DMS153 treated with DMSO at 0.1 percent for 48 hours (cell line): ENCODE results near the gene PCDHGA9.
"Not testable (repeated sequence)": the region's sequence is repeated elsewhere in the genome, so short reads cannot be mapped to it uniquely, and the experiment has no call there.

ENCODE experiments used
- DNase-seq: peaks from one replicate; lab custom pipeline; 2025; ENCODE audit not compliant: unreplicated experiment; lab: John Stamatoyannopoulos, UW

Gene PCDHGA9

DNA sequence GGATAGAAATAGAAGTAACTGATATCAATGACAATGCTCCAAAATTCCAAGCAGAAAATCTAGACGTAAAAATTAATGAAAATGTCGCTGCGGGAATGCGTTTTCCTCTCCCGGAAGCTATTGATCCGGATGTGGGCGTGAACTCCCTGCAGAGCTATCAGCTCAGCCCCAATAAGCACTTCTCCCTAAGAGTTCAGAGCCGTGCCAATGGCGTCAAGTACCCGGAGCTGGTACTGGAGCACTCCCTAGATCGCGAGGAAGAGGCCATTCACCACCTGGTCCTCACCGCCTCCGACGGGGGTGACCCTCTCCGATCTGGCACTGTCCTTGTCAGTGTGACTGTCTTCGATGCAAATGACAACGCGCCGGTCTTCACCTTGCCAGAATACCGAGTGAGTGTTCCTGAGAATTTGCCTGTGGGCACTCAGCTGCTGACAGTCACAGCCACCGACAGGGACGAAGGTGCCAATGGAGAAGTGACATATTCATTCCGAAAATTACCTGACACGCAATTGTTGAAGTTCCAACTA is 11.0 kb downstream of the PCDHGA9 start:
- no peak for DNase-seq

DNA sequence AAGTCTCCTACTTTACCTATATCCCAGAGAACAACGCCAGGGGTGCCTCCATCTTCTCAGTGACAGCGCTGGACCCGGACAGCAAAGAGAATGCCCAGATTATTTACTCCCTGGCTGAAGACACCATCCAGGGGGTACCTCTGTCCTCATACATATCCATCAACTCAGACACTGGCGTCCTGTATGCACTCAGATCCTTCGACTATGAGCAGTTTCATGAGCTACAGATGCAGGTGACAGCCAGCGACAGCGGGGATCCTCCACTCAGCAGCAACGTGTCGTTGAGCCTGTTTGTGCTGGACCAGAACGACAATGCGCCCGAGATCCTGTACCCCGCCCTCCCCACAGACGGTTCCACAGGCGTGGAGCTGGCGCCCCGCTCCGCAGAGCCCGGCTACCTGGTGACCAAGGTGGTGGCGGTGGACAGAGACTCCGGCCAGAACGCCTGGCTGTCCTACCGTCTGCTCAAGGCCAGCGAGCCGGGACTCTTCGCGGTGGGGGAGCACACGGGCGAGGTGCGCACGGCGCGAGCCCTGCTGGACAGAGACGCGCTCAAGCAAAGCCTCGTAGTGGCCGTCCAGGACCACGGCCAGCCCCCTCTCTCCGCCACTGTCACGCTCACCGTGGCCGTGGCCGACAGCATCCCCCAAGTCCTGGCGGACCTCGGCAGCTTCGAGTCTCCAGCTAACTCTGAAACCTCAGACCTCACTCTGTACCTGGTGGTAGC is 12.1 kb downstream of the PCDHGA9 start:
- not testable (repeated sequence) for DNase-seq

DNA sequence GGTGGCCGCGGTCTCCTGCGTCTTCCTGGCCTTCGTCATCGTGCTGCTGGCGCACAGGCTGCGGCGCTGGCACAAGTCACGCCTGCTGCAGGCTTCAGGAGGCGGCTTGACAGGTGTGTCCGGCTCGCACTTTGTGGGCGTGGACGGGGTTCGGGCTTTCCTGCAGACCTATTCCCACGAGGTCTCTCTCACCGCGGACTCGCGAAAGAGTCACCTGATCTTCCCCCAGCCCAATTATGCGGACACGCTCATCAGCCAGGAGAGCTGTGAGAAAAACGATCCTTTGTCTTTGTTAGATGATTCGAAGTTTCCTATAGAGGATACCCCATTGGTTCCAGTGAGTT is 12.7 kb downstream of the PCDHGA9 start:
- DNase-seq = not testable (repeated sequence)

DNA sequence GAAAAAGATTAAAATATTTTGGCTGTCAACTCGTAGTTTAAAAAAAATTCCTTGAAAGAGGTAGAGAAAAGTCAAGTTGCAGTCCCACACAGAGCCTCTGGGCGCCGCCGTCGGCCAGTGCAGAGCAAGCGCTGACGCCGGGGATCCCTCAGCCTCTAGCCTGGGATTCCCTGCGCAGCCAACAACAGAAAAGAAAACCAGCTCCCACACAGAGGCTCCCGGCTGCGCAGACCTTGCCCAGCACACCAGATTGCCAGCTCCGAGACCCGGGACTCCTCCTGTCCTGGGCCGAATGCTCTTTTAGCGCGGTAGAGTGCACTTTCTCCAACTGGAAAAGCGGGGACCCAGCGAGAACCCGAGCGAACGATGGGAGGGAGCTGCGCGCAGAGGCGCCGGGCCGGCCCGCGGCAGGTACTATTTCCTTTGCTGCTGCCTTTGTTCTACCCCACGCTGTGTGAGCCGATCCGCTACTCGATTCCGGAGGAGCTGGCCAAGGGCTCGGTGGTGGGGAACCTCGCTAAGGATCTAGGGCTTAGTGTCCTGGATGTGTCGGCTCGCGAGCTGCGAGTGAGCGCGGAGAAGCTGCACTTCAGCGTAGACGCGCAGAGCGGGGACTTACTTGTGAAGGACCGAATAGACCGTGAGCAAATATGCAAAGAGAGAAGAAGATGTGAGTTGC is 15.1 kb downstream of the PCDHGA9 start, which contains the start of gene PCDHGB7:
Gene PCDHGB7, plus strand, starts transcription at position 184 of the 679 bp plus-strand sequence. Its CDS starts 183 bp downstream, at position 367.
- DNase-seq = not testable (repeated sequence)

DNA sequence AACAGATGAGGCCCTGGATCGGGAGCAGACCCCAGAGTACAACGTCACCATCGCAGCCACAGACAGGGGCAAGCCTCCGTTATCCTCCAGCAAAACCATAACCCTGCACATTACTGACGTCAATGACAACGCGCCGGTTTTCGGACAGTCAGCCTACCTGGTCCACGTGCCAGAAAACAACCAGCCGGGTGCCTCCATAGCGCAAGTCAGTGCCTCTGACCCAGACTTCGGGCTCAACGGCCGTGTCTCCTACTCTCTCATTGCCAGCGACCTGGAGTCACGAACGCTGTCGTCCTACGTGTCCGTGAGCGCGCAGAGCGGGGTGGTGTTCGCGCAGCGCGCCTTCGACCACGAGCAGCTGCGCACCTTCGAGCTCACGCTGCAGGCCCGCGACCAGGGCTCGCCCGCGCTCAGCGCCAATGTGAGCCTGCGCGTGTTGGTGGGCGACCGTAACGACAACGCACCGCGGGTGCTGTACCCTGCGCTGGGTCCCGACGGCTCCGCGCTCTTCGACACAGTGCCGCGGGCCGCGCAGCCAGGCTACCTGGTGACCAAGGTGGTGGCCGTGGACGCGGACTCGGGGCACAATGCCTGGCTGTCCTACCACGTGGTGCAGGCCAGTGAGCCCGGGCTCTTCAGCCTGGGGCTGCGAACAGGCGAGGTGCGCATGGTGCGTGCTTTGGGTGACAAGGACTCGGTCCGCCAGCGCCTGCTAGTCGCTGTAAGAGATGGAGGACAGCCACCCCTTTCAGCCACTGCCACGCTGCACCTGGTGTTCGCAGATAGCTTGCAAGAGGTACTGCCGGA is 16.7 kb downstream of the PCDHGA9 start:
- DNase-seq = no peak

DNA sequence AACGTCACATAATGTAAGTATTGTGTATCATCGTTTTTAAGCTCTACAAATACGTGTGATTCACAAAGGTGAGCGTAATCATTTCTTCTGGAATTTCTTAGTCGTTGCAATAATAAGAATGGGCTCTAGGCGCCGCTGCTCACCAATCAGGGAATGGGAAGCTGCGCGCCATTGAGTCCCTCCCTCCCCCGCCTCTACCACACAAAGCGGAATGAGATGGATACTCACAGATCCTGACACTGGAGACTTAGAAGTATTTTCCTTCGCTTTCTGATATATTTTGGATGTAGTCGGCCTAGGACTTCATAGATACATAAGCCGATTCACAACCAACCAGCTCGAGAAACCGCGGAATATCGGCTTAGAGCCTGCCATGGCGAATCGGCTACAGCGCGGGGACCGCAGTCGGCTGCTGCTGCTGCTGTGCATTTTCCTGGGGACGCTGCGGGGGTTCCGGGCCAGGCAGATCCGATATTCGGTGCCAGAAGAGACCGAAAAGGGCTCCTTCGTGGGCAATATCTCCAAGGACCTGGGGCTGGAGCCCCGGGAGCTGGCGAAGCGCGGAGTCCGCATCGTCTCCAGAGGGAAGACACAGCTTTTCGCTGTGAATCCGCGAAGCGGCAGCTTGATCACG is 18.4 kb downstream of the PCDHGA9 start, which contains the start of gene PCDHGA11:
Gene PCDHGA11, plus strand, starts transcription at position 197 of the 634 bp plus-strand sequence. Its CDS starts 177 bp downstream, at position 374.
- DNase-seq = no peak

DNA sequence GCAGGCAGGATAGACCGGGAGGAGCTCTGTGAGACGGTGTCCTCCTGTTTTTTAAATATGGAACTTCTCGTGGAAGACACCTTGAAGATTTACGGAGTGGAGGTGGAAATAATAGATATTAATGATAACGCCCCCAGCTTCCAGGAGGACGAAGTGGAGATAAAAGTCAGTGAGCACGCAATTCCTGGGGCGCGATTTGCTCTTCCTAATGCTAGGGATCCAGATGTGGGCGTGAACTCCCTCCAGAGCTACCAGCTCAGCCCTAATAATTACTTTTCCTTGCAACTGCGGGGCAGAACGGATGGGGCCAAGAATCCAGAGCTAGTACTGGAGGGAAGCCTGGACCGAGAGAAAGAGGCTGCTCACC is 18.9 kb downstream of the PCDHGA9 start:
- DNase-seq = no peak

DNA sequence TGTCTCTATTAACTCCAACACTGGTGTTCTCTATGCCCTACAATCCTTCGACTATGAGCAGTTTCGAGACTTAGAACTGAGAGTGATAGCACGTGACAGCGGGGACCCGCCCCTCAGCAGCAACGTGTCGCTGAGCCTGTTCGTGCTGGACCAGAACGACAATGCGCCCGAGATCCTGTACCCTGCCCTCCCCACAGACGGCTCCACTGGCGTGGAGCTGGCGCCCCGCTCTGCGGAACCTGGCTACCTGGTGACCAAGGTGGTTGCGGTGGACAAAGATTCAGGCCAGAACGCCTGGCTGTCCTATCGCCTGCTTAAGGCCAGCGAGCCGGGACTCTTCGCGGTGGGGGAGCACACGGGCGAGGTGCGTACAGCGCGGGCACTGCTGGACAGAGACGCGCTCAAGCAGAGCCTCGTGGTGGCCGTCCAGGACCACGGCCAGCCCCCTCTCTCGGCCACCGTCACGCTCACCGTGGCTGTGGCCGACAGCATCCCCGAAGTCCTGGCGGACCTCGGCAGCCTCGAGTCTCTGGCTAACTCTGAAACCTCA is 20.2 kb downstream of the PCDHGA9 start:
- no peak for DNase-seq

DNA sequence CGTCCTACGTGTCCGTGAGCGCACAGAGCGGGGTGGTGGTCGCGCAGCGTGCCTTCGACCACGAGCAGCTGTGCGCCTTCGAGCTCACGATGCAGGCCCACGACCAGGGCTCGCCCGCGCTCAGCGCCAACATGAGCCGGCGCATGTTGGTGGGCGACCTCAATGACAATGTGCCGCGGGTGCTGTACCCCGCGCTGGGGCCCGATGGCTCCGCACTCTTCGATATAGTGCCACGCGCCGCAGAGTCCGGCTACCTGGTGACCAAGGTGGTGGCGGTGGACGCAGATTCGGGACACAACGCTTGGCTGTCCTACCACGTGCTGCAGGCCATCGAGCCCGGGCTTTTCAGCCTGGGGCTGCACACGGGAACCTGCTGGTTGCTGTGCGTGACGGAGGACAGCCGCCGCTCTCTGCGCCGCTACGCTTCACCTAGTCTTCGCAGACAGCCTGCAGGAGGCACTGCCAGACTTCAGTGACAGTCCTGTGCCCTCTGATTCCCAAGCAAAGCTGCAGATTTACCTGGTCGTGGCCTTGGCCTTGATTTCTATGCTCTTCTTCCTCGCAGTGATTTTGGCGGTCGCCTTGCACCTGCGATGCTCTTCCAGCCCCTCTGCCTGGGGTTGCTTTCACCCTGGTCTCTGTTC is 25.3 kb downstream of the PCDHGA9 start:
- DNase-seq = no peak

DNA sequence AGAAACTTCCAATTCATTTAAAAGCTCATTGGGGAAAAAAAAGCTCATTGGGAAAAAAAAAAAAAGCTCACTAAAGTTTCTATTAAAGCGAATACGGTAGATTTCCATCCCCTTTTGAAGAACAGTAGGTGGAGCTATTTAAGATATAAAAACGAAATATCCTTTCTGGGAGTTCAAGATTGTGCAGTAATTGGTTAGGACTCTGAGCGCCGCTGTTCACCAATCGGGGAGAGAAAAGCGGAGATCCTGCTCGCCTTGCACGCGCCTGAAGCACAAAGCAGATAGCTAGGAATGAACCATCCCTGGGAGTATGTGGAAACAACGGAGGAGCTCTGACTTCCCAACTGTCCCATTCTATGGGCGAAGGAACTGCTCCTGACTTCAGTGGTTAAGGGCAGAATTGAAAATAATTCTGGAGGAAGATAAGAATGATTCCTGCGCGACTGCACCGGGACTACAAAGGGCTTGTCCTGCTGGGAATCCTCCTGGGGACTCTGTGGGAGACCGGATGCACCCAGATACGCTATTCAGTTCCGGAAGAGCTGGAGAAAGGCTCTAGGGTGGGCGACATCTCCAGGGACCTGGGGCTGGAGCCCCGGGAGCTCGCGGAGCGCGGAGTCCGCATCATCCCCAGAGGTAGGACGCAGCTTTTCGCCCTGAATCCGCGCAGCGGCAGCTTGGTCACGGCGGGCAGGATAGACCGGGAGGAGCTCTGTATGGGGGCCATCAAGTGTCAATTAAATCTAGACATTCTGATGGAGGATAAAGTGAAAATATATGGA is 27.9 kb downstream of the PCDHGA9 start, which contains the start of gene PCDHGA12:
Gene PCDHGA12, plus strand, starts transcription at position 176 of the 782 bp plus-strand sequence. Its CDS starts 253 bp downstream, at position 429.
- DNase-seq = no peak

DNA sequence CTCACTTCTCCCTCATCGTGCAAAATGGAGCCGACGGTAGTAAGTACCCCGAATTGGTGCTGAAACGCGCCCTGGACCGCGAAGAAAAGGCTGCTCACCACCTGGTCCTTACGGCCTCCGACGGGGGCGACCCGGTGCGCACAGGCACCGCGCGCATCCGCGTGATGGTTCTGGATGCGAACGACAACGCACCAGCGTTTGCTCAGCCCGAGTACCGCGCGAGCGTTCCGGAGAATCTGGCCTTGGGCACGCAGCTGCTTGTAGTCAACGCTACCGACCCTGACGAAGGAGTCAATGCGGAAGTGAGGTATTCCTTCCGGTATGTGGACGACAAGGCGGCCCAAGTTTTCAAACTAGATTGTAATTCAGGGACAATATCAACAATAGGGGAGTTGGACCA is 28.7 kb downstream of the PCDHGA9 start:
- DNase-seq = no peak

DNA sequence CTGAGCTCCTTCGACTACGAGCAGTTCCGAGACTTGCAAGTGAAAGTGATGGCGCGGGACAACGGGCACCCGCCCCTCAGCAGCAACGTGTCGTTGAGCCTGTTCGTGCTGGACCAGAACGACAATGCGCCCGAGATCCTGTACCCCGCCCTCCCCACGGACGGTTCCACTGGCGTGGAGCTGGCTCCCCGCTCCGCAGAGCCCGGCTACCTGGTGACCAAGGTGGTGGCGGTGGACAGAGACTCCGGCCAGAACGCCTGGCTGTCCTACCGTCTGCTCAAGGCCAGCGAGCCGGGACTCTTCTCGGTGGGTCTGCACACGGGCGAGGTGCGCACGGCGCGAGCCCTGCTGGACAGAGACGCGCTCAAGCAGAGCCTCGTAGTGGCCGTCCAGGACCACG is 29.7 kb downstream of the PCDHGA9 start:
- not testable (repeated sequence) for DNase-seq

DNA sequence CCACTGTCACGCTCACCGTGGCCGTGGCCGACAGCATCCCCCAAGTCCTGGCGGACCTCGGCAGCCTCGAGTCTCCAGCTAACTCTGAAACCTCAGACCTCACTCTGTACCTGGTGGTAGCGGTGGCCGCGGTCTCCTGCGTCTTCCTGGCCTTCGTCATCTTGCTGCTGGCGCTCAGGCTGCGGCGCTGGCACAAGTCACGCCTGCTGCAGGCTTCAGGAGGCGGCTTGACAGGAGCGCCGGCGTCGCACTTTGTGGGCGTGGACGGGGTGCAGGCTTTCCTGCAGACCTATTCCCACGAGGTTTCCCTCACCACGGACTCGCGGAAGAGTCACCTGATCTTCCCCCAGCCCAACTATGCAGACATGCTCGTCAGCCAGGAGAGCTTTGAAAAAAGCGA is 30.1 kb downstream of the PCDHGA9 start:
- DNase-seq = not testable (repeated sequence)

DNA sequence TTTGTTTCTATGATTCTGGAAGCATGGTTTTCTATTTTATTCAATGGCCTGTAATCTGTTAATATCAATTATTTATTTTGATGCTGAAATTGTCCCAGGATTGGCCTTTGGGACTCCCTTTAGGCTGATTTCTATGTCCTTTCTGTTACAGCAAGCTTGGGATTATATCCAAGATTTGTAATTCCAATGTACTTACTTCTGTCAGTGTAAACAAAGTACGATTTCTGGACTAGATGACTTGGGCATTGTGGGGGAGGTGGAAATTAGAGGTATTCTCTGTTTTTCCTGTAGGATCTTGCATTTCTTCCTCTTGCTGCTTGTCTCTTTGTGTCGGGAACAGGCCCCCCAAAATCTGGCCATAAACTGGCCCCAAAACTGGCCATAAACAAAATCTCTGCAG is 31.4 kb downstream of the PCDHGA9 start:
- DNase-seq = no peak

DNA sequence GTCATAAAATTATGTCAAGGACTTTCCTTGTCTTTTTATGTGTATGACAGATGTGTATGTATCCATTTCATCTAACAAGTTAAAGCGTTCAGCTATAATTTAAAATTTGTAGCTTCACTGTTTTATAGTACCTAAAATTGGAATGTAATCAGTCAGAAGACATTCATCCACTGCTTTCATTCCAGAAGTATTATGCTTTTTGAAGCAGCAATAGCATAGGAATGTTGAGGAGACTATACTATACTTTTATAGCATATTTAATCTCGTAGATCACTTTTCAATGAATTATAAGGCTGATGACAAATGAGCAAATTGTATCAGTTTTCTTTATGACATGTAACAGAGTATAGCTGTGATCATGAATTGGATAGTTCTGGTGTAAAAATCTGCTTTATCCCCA is 34.6 kb downstream of the PCDHGA9 start:
- no peak for DNase-seq

DNA sequence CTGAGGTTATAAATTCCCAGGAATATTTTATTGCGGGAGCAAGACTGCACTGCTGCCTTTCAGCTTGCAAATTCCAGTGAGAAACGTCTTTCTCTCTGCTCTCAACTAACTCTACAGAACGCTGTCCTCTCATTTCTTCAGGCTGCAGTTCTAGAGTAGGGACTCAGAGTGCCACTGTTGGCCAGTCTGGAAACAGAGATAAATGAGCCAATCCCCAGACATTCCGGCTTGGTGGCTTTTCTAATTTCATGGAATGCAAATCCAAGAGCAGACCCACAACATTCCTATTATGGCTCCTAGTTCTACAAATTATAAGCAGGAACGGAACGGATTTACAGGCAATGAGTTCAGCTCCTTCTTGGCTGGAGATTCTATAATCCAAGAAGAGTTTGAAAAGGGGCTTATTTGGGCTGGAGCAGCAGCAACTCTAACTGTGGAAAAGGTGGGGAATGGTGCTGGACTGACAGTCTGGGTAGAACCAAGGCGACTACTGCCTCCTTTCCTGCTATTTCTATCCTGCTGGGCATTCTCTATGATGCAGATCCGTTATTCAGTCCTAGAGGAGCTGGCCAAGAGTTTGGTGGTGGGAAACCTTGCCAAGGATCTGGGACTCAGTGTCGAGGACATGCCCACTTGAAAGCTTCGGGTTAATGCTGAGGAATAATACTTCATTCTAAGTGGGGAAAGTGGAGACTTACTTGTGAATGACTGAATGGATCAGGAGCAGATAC is 37.0 kb downstream of the PCDHGA9 start:
- no peak for DNase-seq

DNA sequence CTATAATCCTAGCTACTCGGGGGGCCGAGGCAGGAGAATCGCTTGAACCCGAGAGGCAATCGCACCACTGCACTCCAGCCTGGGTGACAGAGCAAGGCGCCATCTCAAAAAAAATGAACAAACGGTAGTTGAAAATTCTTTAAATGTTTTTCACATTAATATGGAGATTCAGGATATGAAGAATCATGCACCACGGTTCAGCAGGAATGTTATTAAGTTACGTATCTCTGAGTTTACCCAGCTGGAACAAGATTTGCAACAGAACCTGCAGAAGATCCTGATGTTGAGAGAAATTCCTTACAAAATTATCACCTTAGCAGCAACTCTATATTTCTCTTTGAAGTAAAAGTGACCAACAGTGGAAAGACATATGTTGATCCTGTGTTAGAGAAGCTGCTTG is 37.8 kb downstream of the PCDHGA9 start:
- DNase-seq = no peak

DNA sequence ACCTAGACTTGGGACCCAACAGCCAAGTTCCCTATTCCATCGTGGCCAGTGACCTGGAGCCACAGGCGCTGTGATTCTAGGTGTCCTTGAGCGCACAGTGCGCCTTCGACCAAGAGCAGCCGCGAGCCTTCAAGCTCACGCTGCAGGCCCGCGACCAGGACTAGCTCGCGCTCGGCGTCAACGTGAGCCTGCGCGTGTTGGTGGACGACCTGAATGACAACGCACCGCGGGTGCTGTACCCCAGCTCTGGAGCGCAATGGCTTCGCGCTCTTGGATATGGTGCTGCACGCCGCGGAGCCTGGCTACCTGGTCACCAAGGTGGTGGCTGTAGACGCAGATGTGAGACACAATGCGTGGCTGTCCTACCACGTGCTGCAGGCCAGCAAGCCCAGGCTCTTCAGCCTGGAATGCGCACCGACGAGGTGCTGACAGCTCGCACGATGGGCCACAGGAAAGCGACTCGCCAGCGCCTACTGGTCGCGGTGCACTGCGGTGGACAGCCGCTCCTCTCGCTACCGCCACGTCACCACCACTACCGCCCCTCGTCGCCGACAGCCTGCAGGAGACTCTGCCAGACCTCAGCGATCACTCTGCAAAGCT is 39.1 kb downstream of the PCDHGA9 start:
- DNase-seq = no peak
